Ramos (cell line): ENCODE results near the gene KRTAP10-12.
"Not testable (repeated sequence)": the region's sequence is repeated elsewhere in the genome, so short reads cannot be mapped to it uniquely, and the experiment has no call there.

Source experiments
- in situ Hi-C: fragments of 300-500 bp; cut with MboI; formaldehyde crosslinking; loops from one replicate; pipeline ENCODE4 v1.14.3; 2022; ENCODE audit warnings: low sequenced_read_pairs; ENCODE audit not compliant: unreplicated experiment

KRTAP10-12 gene

GRCh38 chr21:44667612-44668011, 29.4 kb upstream of the KRTAP10-12 start:
- in situ Hi-C loops = no loop called here

- in situ Hi-C loops = no loop called here
Observed at GRCh38 chr21:44670642-44671432, 26.1 kb upstream of the KRTAP10-12 start.

GRCh38 chr21:44671911-44672310, 25.1 kb upstream of the KRTAP10-12 start:
- in situ Hi-C loops = no loop called here

- in situ Hi-C loops = no loop called here
Observed at GRCh38 chr21:44677881-44678280, 19.1 kb upstream of the KRTAP10-12 start.

- in situ Hi-C loops = no loop called here
Observed at GRCh38 chr21:44681152-44681551, 15.8 kb upstream of the KRTAP10-12 start.

GRCh38 chr21:44681861-44682579, 15.0 kb upstream of the KRTAP10-12 start, which contains the start of gene KRTAP12-1:
TSS of gene KRTAP12-1 (minus strand) at chr21:44682163. CDS start at chr21:44682123, 40 bp downstream.
- in situ Hi-C loops = no loop called here

GRCh38 chr21:44682580-44683151, 14.3 kb upstream of the KRTAP10-12 start:
- in situ Hi-C loops = no loop called here

- in situ Hi-C loops = no loop called here
Observed at GRCh38 chr21:44684077-44684476, 12.9 kb upstream of the KRTAP10-12 start.

GRCh38 chr21:44684483-44684882, 12.5 kb upstream of the KRTAP10-12 start:
- in situ Hi-C loops = no loop called here

- in situ Hi-C loops = not testable (repeated sequence)
Observed at GRCh38 chr21:44685050-44685449, 11.9 kb upstream of the KRTAP10-12 start.

- in situ Hi-C loops = no loop called here
Observed at GRCh38 chr21:44686000-44686781, 10.8 kb upstream of the KRTAP10-12 start.

- in situ Hi-C loops = no loop called here
Observed at GRCh38 chr21:44686843-44687561, 10.0 kb upstream of the KRTAP10-12 start.

GRCh38 chr21:44687671-44688070, 9.3 kb upstream of the KRTAP10-12 start:
- in situ Hi-C loops = no loop called here

- in situ Hi-C loops = not testable (repeated sequence)
Observed at GRCh38 chr21:44689740-44690139, 7.2 kb upstream of the KRTAP10-12 start.

GRCh38 chr21:44691686-44692085, 5.3 kb upstream of the KRTAP10-12 start:
- in situ Hi-C loops = no loop called here

- in situ Hi-C loops = no loop called here
Observed at GRCh38 chr21:44692798-44693512, 4.0 kb upstream of the KRTAP10-12 start.

GRCh38 chr21:44694776-44695175, 2.2 kb upstream of the KRTAP10-12 start:
- in situ Hi-C loops = no loop called here

- in situ Hi-C loops = no loop called here
Observed at GRCh38 chr21:44695184-44695583, 1.8 kb upstream of the KRTAP10-12 start.

- in situ Hi-C loops = no loop called here
Observed at GRCh38 chr21:44695641-44696040, 1.3 kb upstream of the KRTAP10-12 start.
